Stimulated activated naive CD4-positive, alpha-beta T cell treated with Interleukin-2 at 50 U/mL for 16 hours (primary cell): ENCODE measurements around the gene GRM8.

Experiments used
- DNase-seq: peaks from one replicate; lab custom pipeline; 2025; lab: John Stamatoyannopoulos, UW

Gene GRM8

GRCh38 chr7:126806614-126807013, 446.1 kb downstream of the GRM8 start:
- no peak for DNase-seq

- no peak for DNase-seq
Measured at GRCh38 chr7:126805351-126805750, 447.4 kb downstream of the GRM8 start.

- DNase-seq, result no peak
Measured at GRCh38 chr7:126804604-126805003, 448.1 kb downstream of the GRM8 start.

- DNase-seq, result no peak
Measured at GRCh38 chr7:126803990-126804389, 448.8 kb downstream of the GRM8 start.

GRCh38 chr7:126803060-126803665, 449.6 kb downstream of the GRM8 start:
- no peak for DNase-seq

GRCh38 chr7:126801733-126802132, 451.0 kb downstream of the GRM8 start:
- no peak for DNase-seq

- no peak for DNase-seq
Measured at GRCh38 chr7:126799541-126799940, 453.2 kb downstream of the GRM8 start.

GRCh38 chr7:126792521-126792920, 460.2 kb downstream of the GRM8 start:
- DNase-seq, result no peak

- no peak for DNase-seq
Measured at GRCh38 chr7:126791306-126791705, 461.4 kb downstream of the GRM8 start.

GRCh38 chr7:126790763-126791162, 462.0 kb downstream of the GRM8 start:
- no peak for DNase-seq

GRCh38 chr7:126783613-126784012, 469.1 kb downstream of the GRM8 start:
- DNase-seq, result no peak

GRCh38 chr7:126780993-126781392, 471.7 kb downstream of the GRM8 start:
- DNase-seq, result no peak

GRCh38 chr7:126778101-126778500, 474.6 kb downstream of the GRM8 start:
- DNase-seq, result no peak

- DNase-seq, result no peak
Measured at GRCh38 chr7:126776498-126776897, 476.2 kb downstream of the GRM8 start.

- DNase-seq, result no peak
Measured at GRCh38 chr7:126774077-126774476, 478.7 kb downstream of the GRM8 start.

GRCh38 chr7:126768836-126769235, 483.9 kb downstream of the GRM8 start:
- DNase-seq, result no peak

- no peak for DNase-seq
Measured at GRCh38 chr7:126760914-126761577, 491.7 kb downstream of the GRM8 start.

- DNase-seq, result no peak
Measured at GRCh38 chr7:126755381-126755780, 497.4 kb downstream of the GRM8 start.

GRCh38 chr7:126750207-126750911, 502.4 kb downstream of the GRM8 start:
- DNase-seq, result no peak

GRCh38 chr7:126728967-126729366, 523.8 kb downstream of the GRM8 start:
- no peak for DNase-seq

GRCh38 chr7:126727930-126728391, 524.8 kb downstream of the GRM8 start:
- DNase-seq, result no peak

- DNase-seq, result no peak
Measured at GRCh38 chr7:126723966-126724544, 528.7 kb downstream of the GRM8 start.

- DNase-seq, result no peak
Measured at GRCh38 chr7:126720232-126720631, 532.5 kb downstream of the GRM8 start.
